Activated CD4-positive, alpha-beta T cell treated with anti-CD3 and anti-CD28 coated beads, Interleukin-2, amount 50 U/mL, for 24 hours (primary cell): ENCODE measurements around the gene NCKAP1.
"Not testable (repeated sequence)": the region's sequence is repeated elsewhere in the genome, so short reads cannot be mapped to it uniquely, and the experiment has no call there.

ENCODE experiments used
- DNase-seq, 2 donors: peaks; one replicate each; pipeline ENCODE4 v3.0.0-alpha.2; 2020; ENCODE audit warnings: low read depth in 1 of 2, low spot score in 1 of 2

Gene NCKAP1

GRCh38 chr2:183009249-183009899 lies 28.9 kb downstream of the NCKAP1 start:
- no peak for DNase-seq

GRCh38 chr2:183001948-183002347 lies 36.3 kb downstream of the NCKAP1 start:
- no peak for DNase-seq

- DNase-seq = no peak
Measured at GRCh38 chr2:183000846-183001245, 37.4 kb downstream of the NCKAP1 start.

GRCh38 chr2:182999348-183000028 lies 38.8 kb downstream of the NCKAP1 start:
- no peak for DNase-seq

- DNase-seq = no peak
Measured at GRCh38 chr2:182994228-182994912, 43.9 kb downstream of the NCKAP1 start.

GRCh38 chr2:182982941-182983340 lies 55.3 kb downstream of the NCKAP1 start:
- no peak for DNase-seq

GRCh38 chr2:182981475-182981874 lies 56.8 kb downstream of the NCKAP1 start:
- DNase-seq = not testable (repeated sequence)

- no peak for DNase-seq
Measured at GRCh38 chr2:182980652-182981051, 57.6 kb downstream of the NCKAP1 start.

- no peak for DNase-seq
Measured at GRCh38 chr2:182980115-182980514, 58.1 kb downstream of the NCKAP1 start.

- DNase-seq = no peak
Measured at GRCh38 chr2:182977463-182977862, 60.8 kb downstream of the NCKAP1 start.

GRCh38 chr2:182973441-182974352 lies 64.6 kb downstream of the NCKAP1 start:
- DNase-seq = no peak

- no peak for DNase-seq
Measured at GRCh38 chr2:182972548-182972942, 65.7 kb downstream of the NCKAP1 start.

GRCh38 chr2:182971820-182972547 lies 66.3 kb downstream of the NCKAP1 start:
- DNase-seq = no peak

GRCh38 chr2:182970486-182970885 lies 67.8 kb downstream of the NCKAP1 start:
- no peak for DNase-seq

- no peak for DNase-seq
Measured at GRCh38 chr2:182968493-182968892, 69.8 kb downstream of the NCKAP1 start.

GRCh38 chr2:182966356-182966755 lies 71.9 kb downstream of the NCKAP1 start:
- not testable (repeated sequence) for DNase-seq

GRCh38 chr2:182962641-182963040 lies 75.6 kb downstream of the NCKAP1 start:
- no peak for DNase-seq

GRCh38 chr2:182960869-182961268 lies 77.4 kb downstream of the NCKAP1 start:
- not testable (repeated sequence) for DNase-seq

- DNase-seq = no peak
Measured at GRCh38 chr2:182954789-182955188, 83.5 kb downstream of the NCKAP1 start.

- DNase-seq = no peak
Measured at GRCh38 chr2:182952741-182953450, 85.4 kb downstream of the NCKAP1 start.
